ENCODE results near the gene RASSF1. TPM values are rescaled to one million over a fixed set of nuclear protein-coding genes. Genes with fewer than 3 reads are reported as not detected.

Gene RASSF1
- total RNA-seq, 1 donor from 2014 or later, result 14.1 TPM

GRCh38 chr3:50327943-50328691 lies 12.5 kb downstream of the RASSF1 start, which contains the start of gene TUSC2:
TSS of gene TUSC2 (minus strand) at chr3:50328223. CDS start at chr3:50328099, 124 bp downstream.
- DNase-seq, result peak; percentile 99
- intact Hi-C loops (cut with DNase I), result no loop called here
- peak; percentile 91 for ATAC-seq (ENCODE audit: poor library complexity)

- ATAC-seq (ENCODE audit: poor library complexity) (no peak), DNase-seq (no peak)
- intact Hi-C loops (cut with DNase I), result no loop called here
Measured at GRCh38 chr3:50327129-50327528, 13.5 kb downstream of the RASSF1 start.

- intact Hi-C loops (cut with DNase I), result no loop called here
- DNase-seq (no peak), ATAC-seq (ENCODE audit: poor library complexity) (no peak)
Measured at GRCh38 chr3:50326182-50326541, 14.5 kb downstream of the RASSF1 start.

- intact Hi-C loops (cut with DNase I), result no loop called here
- DNase-seq (no peak), ATAC-seq (ENCODE audit: poor library complexity) (no peak)
Measured at GRCh38 chr3:50325497-50326181, 15.0 kb downstream of the RASSF1 start.

- ATAC-seq (ENCODE audit: poor library complexity) (no peak), DNase-seq (no peak)
- intact Hi-C loops (cut with DNase I), result no loop called here
Measured at GRCh38 chr3:50325113-50325480, 15.5 kb downstream of the RASSF1 start.

DNA sequence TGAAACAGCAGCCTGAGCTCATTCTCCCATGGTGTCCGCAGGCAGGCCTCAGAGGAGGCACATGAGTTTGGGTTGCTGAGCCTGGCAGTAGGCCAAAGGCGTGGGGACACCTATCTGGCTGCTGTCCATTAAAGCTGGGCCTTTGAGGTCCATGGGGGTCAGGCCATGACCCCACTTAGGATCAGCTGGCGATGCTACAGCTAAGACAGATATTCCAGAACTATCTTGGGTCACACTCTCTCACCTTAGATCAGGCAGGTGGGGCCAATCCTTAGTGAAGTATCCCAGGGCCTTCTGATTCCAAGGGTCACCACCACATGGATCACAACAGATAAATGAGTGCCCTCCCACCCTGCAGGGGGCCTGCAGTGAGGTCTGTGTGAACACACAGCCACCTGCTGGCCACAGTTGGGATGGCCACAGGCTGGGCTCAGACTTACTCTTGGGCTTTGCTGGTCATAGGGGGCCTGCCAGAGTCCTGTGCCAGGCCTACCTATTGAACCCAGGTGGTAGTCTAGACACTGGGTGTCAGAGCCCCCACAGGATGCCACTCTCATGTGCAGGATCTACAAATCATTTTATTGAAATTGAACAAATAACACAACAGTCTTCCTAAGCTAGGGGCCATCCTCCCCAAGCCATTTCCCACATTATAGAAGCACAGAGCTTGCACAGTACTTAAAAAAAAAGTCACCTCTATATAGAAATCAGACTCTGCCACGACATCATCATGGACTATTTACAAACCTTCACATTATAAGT lies 16.1 kb downstream of the RASSF1 start:
- peak; percentile 88 for DNase-seq
- peak; percentile 14 for ATAC-seq (ENCODE audit: poor library complexity)
- intact Hi-C loops (cut with DNase I), result loop anchor here (5.0 kb wide), 1 partner anchor 52 kb away; no protein-coding TSS in a partner anchor

DNA sequence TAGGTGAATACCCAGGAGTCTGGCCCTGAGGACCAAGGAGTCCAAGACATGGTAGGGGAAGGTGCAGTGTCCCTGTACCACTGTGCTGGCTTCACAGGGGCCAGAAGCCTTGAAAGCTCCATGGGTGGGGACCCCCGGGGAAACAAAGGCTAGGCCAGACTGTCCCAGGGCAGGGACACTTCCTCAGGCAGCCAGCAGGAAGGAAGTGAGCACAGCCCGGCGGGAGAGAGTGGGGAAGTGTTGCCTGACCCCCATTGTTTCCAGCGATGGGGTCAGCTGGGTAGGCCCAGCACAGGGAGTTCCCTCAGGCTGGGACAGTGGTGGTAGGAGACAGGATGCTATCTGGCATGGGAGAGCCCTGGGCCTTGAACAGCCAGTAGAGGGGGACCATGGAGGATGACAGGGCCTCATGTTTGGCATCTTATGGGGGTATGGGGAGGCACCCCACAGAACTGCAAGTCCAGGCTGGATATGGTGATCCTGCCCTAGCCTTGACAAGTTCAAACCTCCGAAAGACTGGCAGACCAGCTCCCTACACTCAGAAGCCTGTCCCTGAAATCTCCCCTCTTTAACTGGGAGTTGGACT lies 16.9 kb downstream of the RASSF1 start:
- ATAC-seq (ENCODE audit: poor library complexity), result peak; percentile 1
- intact Hi-C loops (cut with DNase I), result loop anchor here (5.0 kb wide), 1 partner anchor 51 kb away; no protein-coding TSS in a partner anchor
- peak; percentile 77 for DNase-seq

DNA sequence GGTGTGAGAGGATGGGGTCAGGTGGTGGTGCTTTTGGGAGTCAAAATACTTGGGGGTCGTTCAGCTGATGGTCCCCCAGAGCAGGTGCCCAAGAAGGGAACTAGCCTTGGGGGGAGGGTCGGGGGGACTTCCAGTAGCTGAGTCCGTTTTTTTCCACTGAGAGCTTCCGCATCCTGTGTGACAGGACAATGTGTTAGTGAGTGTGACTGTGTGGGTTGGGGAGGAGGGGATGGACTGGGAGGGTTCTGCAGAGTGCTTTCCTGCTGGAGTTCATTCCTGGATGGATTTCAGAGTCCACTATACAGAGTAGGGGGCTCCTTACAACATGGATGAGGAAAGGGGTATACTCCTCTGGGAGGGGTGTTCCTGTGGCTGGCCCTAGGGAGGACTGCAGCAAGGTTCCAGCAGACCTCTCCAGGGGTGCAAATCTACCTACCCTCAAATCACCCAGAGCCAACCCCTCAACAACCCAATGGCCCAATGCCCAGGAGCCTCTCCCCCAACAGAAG lies 17.5 kb downstream of the RASSF1 start:
- intact Hi-C loops (cut with DNase I), result loop anchor here (5.0 kb wide), 1 partner anchor 51 kb away; no protein-coding TSS in a partner anchor
- ATAC-seq (ENCODE audit: poor library complexity) (no peak), DNase-seq (no peak)

DNA sequence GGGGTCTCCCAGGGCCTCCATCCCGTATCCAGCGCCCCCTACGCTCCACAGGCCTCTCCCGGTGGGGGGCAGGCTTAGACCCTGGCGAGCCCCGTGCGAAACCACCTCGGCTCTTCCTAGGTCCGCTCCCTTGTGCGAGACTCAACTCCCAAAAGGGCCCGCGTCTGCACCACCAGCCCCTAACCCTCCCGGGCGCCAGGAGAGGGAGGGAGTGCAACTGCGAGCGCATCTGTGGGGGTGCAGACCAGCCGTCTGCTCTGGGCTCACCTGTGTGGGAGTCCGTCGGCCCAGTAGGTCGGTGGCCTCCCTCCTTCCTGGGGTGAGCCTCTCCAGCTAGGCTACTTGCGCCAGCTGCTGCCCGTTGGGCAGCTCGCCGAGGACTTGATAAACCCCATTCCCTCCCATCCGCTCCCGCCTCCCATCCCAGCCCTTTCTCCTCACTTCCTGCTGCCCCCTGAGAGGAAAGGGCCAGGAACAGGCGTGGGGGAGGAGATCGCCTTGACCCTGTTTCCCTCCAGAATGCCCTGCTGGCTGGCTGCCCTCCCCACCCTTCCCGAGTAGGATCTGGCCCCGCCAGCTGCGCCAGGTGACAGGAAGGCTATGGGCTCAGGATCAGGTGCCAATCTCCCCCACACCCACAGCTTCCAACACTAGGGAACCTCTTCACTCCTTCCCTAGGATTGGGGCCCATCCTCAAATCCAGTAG lies 18.1 kb downstream of the RASSF1 start, which contains the start of gene HYAL2:
Gene HYAL2 (minus strand): TSS at position 360 of the 706 bp plus-strand sequence. CDS start 2,256 bp downstream, outside the sequence.
- DNase-seq (peak; percentile 84), ATAC-seq (ENCODE audit: poor library complexity) (no peak)
- intact Hi-C loops (cut with DNase I), result loop anchor here (5.0 kb wide), 1 partner anchor 50 kb away; no protein-coding TSS in a partner anchor

DNA sequence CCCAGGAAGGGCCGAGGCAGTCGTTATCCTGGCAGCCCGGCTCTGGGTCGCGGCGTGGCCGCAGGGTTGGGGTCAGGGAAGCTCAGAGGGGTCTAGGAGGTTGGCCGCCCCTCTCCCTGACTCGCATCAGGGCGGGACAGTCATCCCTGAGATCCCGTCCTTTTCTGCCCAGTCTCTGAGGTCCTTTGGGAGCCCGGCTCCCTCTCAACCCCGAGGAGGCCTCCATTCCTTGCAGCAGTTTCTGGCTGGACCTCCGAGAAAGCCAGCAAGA lies 18.6 kb downstream of the RASSF1 start:
- DNase-seq, result no peak
- no peak for ATAC-seq (ENCODE audit: poor library complexity)
- intact Hi-C loops (cut with DNase I), result loop anchor here (5.0 kb wide), 1 partner anchor 50 kb away; no protein-coding TSS in a partner anchor

DNA sequence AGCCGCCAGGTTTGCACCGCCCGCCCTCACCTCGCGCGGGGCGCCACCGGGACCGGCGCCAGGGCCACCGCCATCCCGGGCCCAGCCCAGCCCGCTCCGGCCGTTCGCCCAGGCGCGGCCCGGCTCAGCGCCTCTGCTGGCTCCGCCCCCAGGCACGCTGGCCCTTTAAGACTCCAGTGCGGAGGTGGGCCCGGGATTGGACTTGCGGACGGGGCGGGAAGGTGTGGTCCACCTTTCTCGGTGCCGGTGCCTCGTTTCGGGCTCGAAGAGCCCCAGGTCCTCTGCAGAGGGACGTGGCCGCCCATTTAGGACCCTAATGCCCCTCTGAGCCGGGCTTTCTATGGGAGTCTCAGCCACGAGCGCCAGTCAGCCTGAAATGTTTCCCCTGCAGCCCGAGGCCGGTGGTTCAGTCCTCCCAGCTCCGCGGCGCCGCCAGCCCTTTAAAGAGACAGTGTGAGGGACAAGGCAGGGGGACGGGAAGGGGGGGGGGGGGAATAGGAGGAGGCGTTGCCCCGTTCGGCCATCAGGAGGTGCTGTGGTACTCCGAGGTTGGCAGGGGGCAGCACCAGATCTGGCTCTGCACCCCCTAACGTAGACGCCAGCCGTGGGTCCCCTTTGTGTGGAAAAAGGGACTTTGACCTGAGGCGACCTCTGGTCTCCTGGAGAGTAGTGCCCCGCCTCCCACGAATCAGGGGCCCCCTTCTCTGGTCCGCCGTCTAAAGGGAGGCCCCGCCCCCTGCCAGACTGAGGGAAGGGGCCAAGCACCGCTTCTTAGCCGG lies 19.1 kb downstream of the RASSF1 start:
- intact Hi-C loops (cut with DNase I), result loop anchor here (5.0 kb wide), 1 partner anchor 49 kb away; no protein-coding TSS in a partner anchor
- ATAC-seq (ENCODE audit: poor library complexity) (peak; percentile 89), DNase-seq (peak; percentile 94)

- ATAC-seq (ENCODE audit: poor library complexity) (peak; percentile 73), DNase-seq (peak; percentile 88)
- intact Hi-C loops (cut with DNase I), result loop anchor here (5.0 kb wide), 1 partner anchor 49 kb away; no protein-coding TSS in a partner anchor
Measured at GRCh38 chr3:50320853-50321335, 19.7 kb downstream of the RASSF1 start.

GRCh38 chr3:50319894-50320625 lies 20.6 kb downstream of the RASSF1 start:
- intact Hi-C loops (cut with DNase I), result loop anchor here (5.0 kb wide), 1 partner anchor 48 kb away; no protein-coding TSS in a partner anchor

GRCh38 chr3:50319181-50319893 lies 21.3 kb downstream of the RASSF1 start:
- no peak for ATAC-seq (ENCODE audit: poor library complexity)
- no peak for DNase-seq

More at GRCh38 chr3:50319894-50320625, 20.6 kb downstream of the RASSF1 start:
- DNase-seq, result no peak
- ATAC-seq (ENCODE audit: poor library complexity), result no peak

DNA sequence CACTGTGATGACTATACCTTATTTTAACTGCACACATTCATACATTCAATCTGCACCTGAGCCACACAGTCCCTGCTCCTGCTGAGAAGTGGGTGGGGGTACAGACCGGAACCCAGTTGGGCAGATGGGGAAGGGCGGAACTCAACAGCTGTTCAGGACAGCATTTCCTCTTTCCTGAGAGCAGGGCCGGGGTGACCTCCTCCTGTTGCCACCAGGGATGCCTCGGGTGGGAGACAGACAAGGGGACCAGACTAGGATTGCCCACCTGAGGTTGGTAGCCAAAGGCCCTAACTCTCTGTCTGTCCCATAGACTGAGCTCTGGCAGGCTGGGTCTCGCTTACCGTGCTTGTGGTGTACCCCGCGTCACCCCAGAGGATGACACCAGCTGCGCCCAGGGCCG lies 22.0 kb downstream of the RASSF1 start:
- intact Hi-C loops (cut with DNase I), result no loop called here
- no peak for DNase-seq

More at GRCh38 chr3:50319181-50319893, 21.3 kb downstream of the RASSF1 start:
- intact Hi-C loops (cut with DNase I), result no loop called here

GRCh38 chr3:50318163-50318562 lies 22.5 kb downstream of the RASSF1 start:
- DNase-seq (no peak), ATAC-seq (ENCODE audit: poor library complexity) (no peak)
- intact Hi-C loops (cut with DNase I), result no loop called here

More for the DNA sequence above, 22.0 kb downstream of the RASSF1 start:
- ATAC-seq (ENCODE audit: poor library complexity), result no peak

Measured in Right ventricle myocardium superior (tissue), 1 donor.